Measurements from ENCODE around the gene SPSB3.

SPSB3 gene

DNA sequence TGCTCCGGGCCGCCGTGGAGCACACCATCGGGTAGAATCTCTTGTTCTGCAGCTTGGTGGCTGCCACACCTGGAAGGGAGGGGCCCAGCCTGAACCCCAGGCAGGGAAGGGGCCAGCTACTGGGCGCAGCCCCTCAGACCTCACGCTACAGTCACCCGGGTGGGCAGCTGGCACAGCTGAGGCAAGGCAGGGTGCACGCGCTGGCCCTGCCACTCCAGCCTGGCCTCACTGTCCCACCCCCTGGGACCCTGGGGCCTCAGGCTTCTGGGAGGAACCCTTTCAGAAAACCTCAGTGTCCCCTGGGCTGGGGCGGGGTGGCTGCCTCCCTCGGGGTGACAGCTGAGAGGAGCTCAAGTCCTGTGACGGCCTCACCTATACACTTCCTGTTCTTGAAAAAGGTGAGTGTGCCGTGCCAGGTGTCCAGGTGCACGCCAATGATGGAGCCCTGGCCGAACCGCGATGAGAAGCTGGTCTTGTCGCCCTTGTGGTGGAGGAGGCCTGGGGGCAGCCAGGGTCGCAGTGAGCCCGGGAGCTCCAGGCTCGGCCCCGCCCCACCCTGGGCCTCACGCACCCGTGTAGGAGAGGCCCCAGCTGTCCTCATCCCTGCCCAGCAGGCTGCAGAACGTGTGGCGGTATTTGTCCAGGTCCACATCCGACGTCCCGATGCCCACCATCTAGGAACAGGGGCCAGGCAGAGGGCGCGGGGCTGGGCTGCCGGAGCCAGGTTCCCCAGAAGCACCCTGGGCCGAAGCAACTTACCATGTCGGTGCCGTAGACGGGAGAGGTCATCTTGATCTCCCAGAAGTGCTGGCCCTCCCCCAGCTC is 4.8 kb downstream of the SPSB3 start:
- Histone ChIP-seq H3K4me3 (ENCODE audit: low read depth in 1 of 2, low read length in 2 of 2) (no peak overlapping the region), H3K4me1 (ENCODE audit: control insufficient read depth in 1 of 2, insufficient read depth in 2 of 2, low read length in 2 of 2) (peaks cover 8 to 40% of the 10 kb centered on the region in 2 donors), H3K9me3 (ENCODE audit: control insufficient read depth in 1 of 2, low read length in 2 of 2) (no peaks in the 10 kb centered on the region), H3K36me3 (ENCODE audit: control insufficient read depth in 1 of 2, insufficient read depth in 2 of 2, low read length in 2 of 2) (peaks cover 0 to 39% of the 10 kb centered on the region in 2 donors), H3K27me3 (ENCODE audit: low read depth, low read length) (no peaks in the 10 kb centered on the region), H3K27ac (ENCODE audit: low read length) (no peak overlapping the region)

DNA sequence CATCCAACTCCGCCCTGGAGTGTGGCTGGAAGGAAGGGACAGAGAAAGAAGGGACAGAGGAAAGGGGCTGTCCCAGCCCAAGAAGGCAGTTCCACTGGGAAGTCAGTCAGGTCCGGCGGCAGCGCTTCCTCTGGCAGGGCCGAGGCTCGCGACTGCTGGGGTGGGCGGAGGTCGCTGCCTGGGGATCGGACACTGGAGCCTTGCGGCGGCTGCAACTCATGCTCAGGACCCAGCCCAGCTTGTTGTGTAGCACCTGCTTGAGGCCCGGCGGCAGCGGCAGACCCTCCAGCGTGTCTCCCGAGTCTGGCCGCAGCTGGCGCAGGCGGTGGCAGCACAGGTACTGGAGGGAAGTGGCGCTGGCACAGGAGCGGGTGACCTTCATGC is 5.4 kb downstream of the SPSB3 start:
- H3K27me3 ChIP-seq (ENCODE audit: low read depth, low read length): no peaks in the 10 kb centered on the region
- peaks cover 0 to 39% of the 10 kb centered on the region in 2 donors for H3K36me3 ChIP-seq (ENCODE audit: control insufficient read depth in 1 of 2, insufficient read depth in 2 of 2, low read length in 2 of 2)
- H3K4me3 ChIP-seq (ENCODE audit: low read depth in 1 of 2, low read length in 2 of 2): no peak overlapping the region
- no peaks in the 10 kb centered on the region for H3K9me3 ChIP-seq (ENCODE audit: control insufficient read depth in 1 of 2, low read length in 2 of 2)
- no peak overlapping the region for H3K27ac ChIP-seq (ENCODE audit: low read length)
- peaks cover 8 to 46% of the 10 kb centered on the region in 2 donors for H3K4me1 ChIP-seq (ENCODE audit: control insufficient read depth in 1 of 2, insufficient read depth in 2 of 2, low read length in 2 of 2)

- Histone ChIP-seq H3K36me3 (ENCODE audit: control insufficient read depth in 1 of 2, insufficient read depth in 2 of 2, low read length in 2 of 2) (peaks cover 0 to 39% of the 10 kb centered on the region in 2 donors), H3K9me3 (ENCODE audit: control insufficient read depth in 1 of 2, low read length in 2 of 2) (no peaks in the 10 kb centered on the region), H3K4me1 (ENCODE audit: control insufficient read depth in 1 of 2, insufficient read depth in 2 of 2, low read length in 2 of 2) (peaks cover 8 to 45% of the 10 kb centered on the region in 2 donors), H3K27me3 (ENCODE audit: low read depth, low read length) (no peaks in the 10 kb centered on the region), H3K27ac (ENCODE audit: low read length) (no peak overlapping the region), H3K4me3 (ENCODE audit: low read depth in 1 of 2, low read length in 2 of 2) (no peak overlapping the region)
Observed at GRCh38 chr16:1776672-1776955, 5.8 kb downstream of the SPSB3 start.

GRCh38 chr16:1775846-1776671 is 6.3 kb downstream of the SPSB3 start:
- H3K36me3 ChIP-seq (ENCODE audit: control insufficient read depth in 1 of 2, insufficient read depth in 2 of 2, low read length in 2 of 2): peaks cover 0 to 39% of the 10 kb centered on the region in 2 donors
- H3K4me3 ChIP-seq (ENCODE audit: low read depth in 1 of 2, low read length in 2 of 2): no peak overlapping the region
- peaks cover 3 to 40% of the 10 kb centered on the region in 2 donors for H3K4me1 ChIP-seq (ENCODE audit: control insufficient read depth in 1 of 2, insufficient read depth in 2 of 2, low read length in 2 of 2)
- H3K9me3 ChIP-seq (ENCODE audit: control insufficient read depth in 1 of 2, low read length in 2 of 2): no peaks in the 10 kb centered on the region
- no peaks in the 10 kb centered on the region for H3K27me3 ChIP-seq (ENCODE audit: low read depth, low read length)
- no peak overlapping the region for H3K27ac ChIP-seq (ENCODE audit: low read length)

GRCh38 chr16:1775006-1775845 is 7.1 kb downstream of the SPSB3 start:
- Histone ChIP-seq H3K27ac (ENCODE audit: low read length) (no peak overlapping the region), H3K36me3 (ENCODE audit: control insufficient read depth in 1 of 2, insufficient read depth in 2 of 2, low read length in 2 of 2) (peaks cover 0 to 38% of the 10 kb centered on the region in 2 donors), H3K4me3 (ENCODE audit: low read depth in 1 of 2, low read length in 2 of 2) (no peak overlapping the region), H3K27me3 (ENCODE audit: low read depth, low read length) (no peaks in the 10 kb centered on the region), H3K4me1 (ENCODE audit: control insufficient read depth in 1 of 2, insufficient read depth in 2 of 2, low read length in 2 of 2) (peaks cover 2 to 40% of the 10 kb centered on the region in 2 donors), H3K9me3 (ENCODE audit: control insufficient read depth in 1 of 2, low read length in 2 of 2) (no peaks in the 10 kb centered on the region)

GRCh38 chr16:1774448-1774780 is 8.0 kb downstream of the SPSB3 start:
- Histone ChIP-seq H3K27me3 (ENCODE audit: low read depth, low read length) (no peaks in the 10 kb centered on the region), H3K4me1 (ENCODE audit: control insufficient read depth in 1 of 2, insufficient read depth in 2 of 2, low read length in 2 of 2) (peaks cover 2 to 45% of the 10 kb centered on the region in 2 donors), H3K27ac (ENCODE audit: low read length) (no peak overlapping the region), H3K36me3 (ENCODE audit: control insufficient read depth in 1 of 2, insufficient read depth in 2 of 2, low read length in 2 of 2) (peaks cover 0 to 36% of the 10 kb centered on the region in 2 donors), H3K9me3 (ENCODE audit: control insufficient read depth in 1 of 2, low read length in 2 of 2) (no peaks in the 10 kb centered on the region), H3K4me3 (ENCODE audit: low read depth in 1 of 2, low read length in 2 of 2) (peak overlapping the region in 1 of 2 donors; percentile 99)

GRCh38 chr16:1773703-1774447 is 8.5 kb downstream of the SPSB3 start:
- H3K4me1 ChIP-seq (ENCODE audit: control insufficient read depth in 1 of 2, insufficient read depth in 2 of 2, low read length in 2 of 2): peaks cover 2 to 46% of the 10 kb centered on the region in 2 donors
- no peak overlapping the region for H3K27ac ChIP-seq (ENCODE audit: low read length)
- H3K36me3 ChIP-seq (ENCODE audit: control insufficient read depth in 1 of 2, insufficient read depth in 2 of 2, low read length in 2 of 2): peaks cover 0 to 39% of the 10 kb centered on the region in 2 donors
- no peaks in the 10 kb centered on the region for H3K9me3 ChIP-seq (ENCODE audit: control insufficient read depth in 1 of 2, low read length in 2 of 2)
- H3K4me3 ChIP-seq (ENCODE audit: low read depth in 1 of 2, low read length in 2 of 2): peak overlapping the region; percentile 74 to 99
- no peaks in the 10 kb centered on the region for H3K27me3 ChIP-seq (ENCODE audit: low read depth, low read length)

- H3K27me3 ChIP-seq (ENCODE audit: low read depth, low read length): no peaks in the 10 kb centered on the region
- H3K36me3 ChIP-seq (ENCODE audit: control insufficient read depth in 1 of 2, insufficient read depth in 2 of 2, low read length in 2 of 2): peaks cover 0 to 46% of the 10 kb centered on the region in 2 donors
- H3K27ac ChIP-seq (ENCODE audit: low read length): peak within 1 kb of the TSS; percentile 23
- peaks cover 2 to 46% of the 10 kb centered on the region in 2 donors for H3K4me1 ChIP-seq (ENCODE audit: control insufficient read depth in 1 of 2, insufficient read depth in 2 of 2, low read length in 2 of 2)
- H3K9me3 ChIP-seq (ENCODE audit: control insufficient read depth in 1 of 2, low read length in 2 of 2): no peaks in the 10 kb centered on the region
- peak within 1 kb of the TSS; percentile 74 to 99 for H3K4me3 ChIP-seq (ENCODE audit: low read depth in 1 of 2, low read length in 2 of 2)
Observed at GRCh38 chr16:1772908-1773702, 9.3 kb downstream of the SPSB3 start, which contains the start of gene MRPS34. Gene MRPS34 (minus strand): TSS chr16:1773134. CDS start chr16:1773119, 15 bp downstream.

DNA sequence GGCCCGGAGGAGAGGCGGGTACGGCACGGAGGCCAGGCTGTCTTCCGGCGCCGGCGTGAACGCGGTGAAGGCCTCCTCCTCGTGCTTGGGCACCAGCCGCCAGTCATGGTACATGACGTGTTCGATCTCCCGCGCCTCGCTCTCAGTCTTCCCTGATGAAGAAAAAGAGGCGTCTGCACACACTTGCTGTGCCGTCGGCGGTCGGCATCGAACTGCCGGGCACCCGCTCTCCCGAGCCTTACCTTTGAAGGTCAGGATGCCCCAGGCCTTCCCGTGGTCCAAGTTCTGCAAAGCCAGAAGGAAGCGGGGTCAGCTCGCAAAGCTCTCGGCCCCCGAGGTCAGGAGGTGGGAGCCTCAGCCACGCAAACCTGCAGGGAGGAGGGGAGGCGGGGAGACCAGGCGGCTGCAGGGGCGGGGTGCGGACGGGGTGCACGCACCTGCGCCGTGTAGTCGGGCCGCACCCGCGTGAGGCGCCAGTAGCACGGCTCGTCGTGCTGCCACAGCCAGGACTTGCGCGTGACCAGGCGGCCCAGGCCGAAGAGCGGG is 9.9 kb downstream of the SPSB3 start, which contains the start of gene EME2:
Gene EME2, plus strand, starts transcription at position 449 of the 546 bp plus-strand sequence. CDS start 418 bp downstream, outside the sequence.
- Histone ChIP-seq H3K4me1 (ENCODE audit: control insufficient read depth in 1 of 2, insufficient read depth in 2 of 2, low read length in 2 of 2) (peaks cover 2 to 46% of the 10 kb centered on the region in 2 donors), H3K27me3 (ENCODE audit: low read depth, low read length) (no peaks in the 10 kb centered on the region), H3K9me3 (ENCODE audit: control insufficient read depth in 1 of 2, low read length in 2 of 2) (no peaks in the 10 kb centered on the region), H3K4me3 (ENCODE audit: low read depth in 1 of 2, low read length in 2 of 2) (peak within 1 kb of the TSS; percentile 74 to 99), H3K27ac (ENCODE audit: low read length) (peak within 1 kb of the TSS; percentile 23), H3K36me3 (ENCODE audit: control insufficient read depth in 1 of 2, insufficient read depth in 2 of 2, low read length in 2 of 2) (peaks cover 0 to 46% of the 10 kb centered on the region in 2 donors)

All from muscle layer of duodenum (tissue), 2 donors.